ENCODE measurements around the gene EPHB1. TPM values are rescaled to one million over a fixed set of nuclear protein-coding genes. Genes with fewer than 3 reads are reported as not detected.

The EPHB1 gene
- total RNA-seq, 4 donors from 2014 or later: 0.74 to 2.2 (median 1.1) TPM

GRCh38 chr3:134939978-134940377 lies 144.9 kb downstream of the EPHB1 start:
- ATAC-seq (ENCODE audit: low FRiP score): no peak
- no peak for DNase-seq (ENCODE audit: low spot score)
- TF ChIP-seq CTCF (IDR thresholded peaks at IDR 0.05): no peak

- no peak for DNase-seq (ENCODE audit: low spot score)
- no peak for TF ChIP-seq CTCF (IDR thresholded peaks at IDR 0.05)
- no peak for ATAC-seq (ENCODE audit: low FRiP score)
Measured at GRCh38 chr3:134941820-134942219, 146.8 kb downstream of the EPHB1 start.

GRCh38 chr3:134944429-134944828 lies 149.4 kb downstream of the EPHB1 start:
- ATAC-seq (ENCODE audit: low FRiP score) (no peak), DNase-seq (ENCODE audit: low spot score) (no peak)
- TF ChIP-seq CTCF (IDR thresholded peaks at IDR 0.05): no peak

GRCh38 chr3:134949150-134949549 lies 154.1 kb downstream of the EPHB1 start:
- TF ChIP-seq CTCF (IDR thresholded peaks at IDR 0.05): no peak
- no peak for DNase-seq (ENCODE audit: low spot score)
- ATAC-seq (ENCODE audit: low FRiP score): no peak

GRCh38 chr3:134952371-134952770 lies 157.3 kb downstream of the EPHB1 start:
- ATAC-seq (ENCODE audit: low FRiP score): no peak
- no peak for TF ChIP-seq CTCF (IDR thresholded peaks at IDR 0.05)
- DNase-seq (ENCODE audit: low spot score): no peak

- DNase-seq (ENCODE audit: low spot score): no peak
- no peak for ATAC-seq (ENCODE audit: low FRiP score)
- no peak for TF ChIP-seq CTCF (IDR thresholded peaks at IDR 0.05)
Measured at GRCh38 chr3:134955874-134956273, 160.8 kb downstream of the EPHB1 start.

- ATAC-seq (ENCODE audit: low FRiP score) (no peak), DNase-seq (ENCODE audit: low spot score) (no peak)
- TF ChIP-seq CTCF (IDR thresholded peaks at IDR 0.05): no peak
Measured at GRCh38 chr3:134956395-134956794, 161.3 kb downstream of the EPHB1 start.

Measured in omental fat pad (tissue), 4 donors.